Esophagus (tissue), 2 donors: ENCODE measurements around the gene FREM2. TPM values are rescaled to one million over a fixed set of nuclear protein-coding genes. Genes with fewer than 3 reads are reported as not detected.

ENCODE experiments used
- H3K27ac ChIP-seq, 2 donors: one replicate each; pipeline ENCODE4 v1.5.1; 2013; ENCODE audit warnings: low read depth in 2 of 2, mild to moderate bottlenecking in 2 of 2, inconsistent platforms in 1 of 2, low read length in 1 of 2, moderate library complexity in 1 of 2
- H3K27me3 ChIP-seq, 2 donors: one replicate each; pipeline ENCODE4 v1.6.1; 2013; ENCODE audit warnings: low read length in 2 of 2, control low read depth in 1 of 2, mild to moderate bottlenecking in 1 of 2; ENCODE audit not compliant: insufficient read depth in 2 of 2, control insufficient read depth in 1 of 2
- H3K36me3 ChIP-seq, 2 donors: one replicate each; pipeline ENCODE4 v1.6.1; 2013; ENCODE audit warnings: low read length in 1 of 2; ENCODE audit not compliant: control insufficient read depth in 2 of 2, insufficient read depth in 2 of 2
- H3K4me1 ChIP-seq, 2 donors: one replicate each; pipeline ENCODE4 v1.6.1; 2013; ENCODE audit warnings: low read length in 1 of 2; ENCODE audit not compliant: control insufficient read depth in 2 of 2, insufficient read depth in 2 of 2
- H3K4me3 ChIP-seq, 2 donors: one replicate each; pipeline ENCODE4 v1.5.1; 2013; ENCODE audit warnings: low read length in 2 of 2, mild to moderate bottlenecking in 2 of 2, low read depth in 1 of 2, moderate library complexity in 1 of 2
- H3K9me3 ChIP-seq, 2 donors: one replicate each; pipeline ENCODE4 v1.6.1; 2013; ENCODE audit warnings: mild to moderate bottlenecking in 2 of 2, low read depth in 1 of 2, low read length in 1 of 2, moderate library complexity in 1 of 2; ENCODE audit not compliant: control insufficient read depth in 2 of 2, insufficient read depth in 1 of 2
- WGBS, 2 donors: extraction: QIAGEN DNeasy Blood & Tissue Kit; methylation state at CpG; one replicate each; pipeline ENCODE4 v1.1.7; 2013; 5-methylcytosine and 5-hydroxymethylcytosine counted together
- polyA plus RNA-seq, 2 donors: library from polyadenylated mRNA; stranded (reverse); fragments of 200-250 nt; gene quantifications; one replicate each; pipeline ENCODE4 v1.2.3, GENCODE V29; 2013
- donor health status: healthy with polysubstance abuse.
- donor health status: Bipolar disorder and iron deficiency.

Gene FREM2
- polyA plus RNA-seq, 2 donors = 0.01 to 0.02 TPM

- Histone ChIP-seq H3K9me3 (no peaks in the 10 kb centered on the region), H3K27me3 (no peaks in the 10 kb centered on the region), H3K27ac (no peak overlapping the region), H3K4me1 (no peaks in the 10 kb centered on the region), H3K4me3 (no peak overlapping the region), H3K36me3 (no peaks in the 10 kb centered on the region)
- 43 to 47% methylated on average over 11 of the region's 11 CpGs for WGBS, 2 donors
These were observed 139.4 kb downstream of the FREM2 start for GRCh38 chr13:38826182-38826813.

GRCh38 chr13:38830442-38831045 lies 143.7 kb downstream of the FREM2 start:
- no peak overlapping the region for H3K4me3 ChIP-seq
- WGBS, 2 donors = 60 to 62% methylated on average over 8 of the region's 8 CpGs
- no peaks in the 10 kb centered on the region for H3K4me1 ChIP-seq
- no peaks in the 10 kb centered on the region for H3K36me3 ChIP-seq
- H3K9me3 ChIP-seq = no peaks in the 10 kb centered on the region
- no peak overlapping the region for H3K27ac ChIP-seq
- no peaks in the 10 kb centered on the region for H3K27me3 ChIP-seq

- H3K9me3 ChIP-seq = peaks cover 0 to 1% of the 10 kb centered on the region in 2 donors
- no peak overlapping the region for H3K4me3 ChIP-seq
- H3K27ac ChIP-seq = no peak overlapping the region
- H3K4me1 ChIP-seq = no peaks in the 10 kb centered on the region
- H3K27me3 ChIP-seq = no peaks in the 10 kb centered on the region
- WGBS, 2 donors = 40 to 81% methylated on average over 1 of the region's 1 CpG
- no peaks in the 10 kb centered on the region for H3K36me3 ChIP-seq
These were observed 157.7 kb downstream of the FREM2 start for GRCh38 chr13:38844581-38844980.

DNA sequence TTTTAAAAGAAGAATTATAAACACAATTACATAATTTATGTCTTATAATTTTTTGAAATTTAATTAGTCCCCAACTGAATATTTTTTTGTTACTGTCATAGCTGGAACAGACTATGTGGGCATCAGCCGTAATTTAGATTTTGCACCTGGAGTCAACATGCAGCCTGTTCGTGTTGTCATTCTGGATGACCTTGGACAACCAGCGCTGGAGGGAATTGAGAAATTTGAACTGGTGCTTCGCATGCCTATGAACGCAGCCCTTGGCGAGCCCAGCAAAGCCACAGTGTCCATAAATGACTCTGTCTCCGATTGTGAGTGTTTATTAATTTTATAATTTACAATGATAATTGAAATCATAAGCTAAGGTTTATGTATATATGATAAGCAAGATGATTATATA lies 161.5 kb downstream of the FREM2 start:
- no peaks in the 10 kb centered on the region for H3K4me1 ChIP-seq
- 84 to 93% methylated on average over 7 of the region's 7 CpGs for WGBS, 2 donors
- no peaks in the 10 kb centered on the region for H3K27me3 ChIP-seq
- H3K9me3 ChIP-seq = no peaks in the 10 kb centered on the region
- H3K27ac ChIP-seq = no peak overlapping the region
- H3K36me3 ChIP-seq = no peaks in the 10 kb centered on the region
- no peak overlapping the region for H3K4me3 ChIP-seq

GRCh38 chr13:38849315-38849714 lies 162.4 kb downstream of the FREM2 start:
- Histone ChIP-seq H3K4me1 (no peaks in the 10 kb centered on the region), H3K27me3 (no peaks in the 10 kb centered on the region), H3K36me3 (no peaks in the 10 kb centered on the region), H3K9me3 (no peaks in the 10 kb centered on the region), H3K4me3 (no peak overlapping the region), H3K27ac (no peak overlapping the region)
- 64 to 74% methylated on average over 4 of the region's 4 CpGs for WGBS, 2 donors

DNA sequence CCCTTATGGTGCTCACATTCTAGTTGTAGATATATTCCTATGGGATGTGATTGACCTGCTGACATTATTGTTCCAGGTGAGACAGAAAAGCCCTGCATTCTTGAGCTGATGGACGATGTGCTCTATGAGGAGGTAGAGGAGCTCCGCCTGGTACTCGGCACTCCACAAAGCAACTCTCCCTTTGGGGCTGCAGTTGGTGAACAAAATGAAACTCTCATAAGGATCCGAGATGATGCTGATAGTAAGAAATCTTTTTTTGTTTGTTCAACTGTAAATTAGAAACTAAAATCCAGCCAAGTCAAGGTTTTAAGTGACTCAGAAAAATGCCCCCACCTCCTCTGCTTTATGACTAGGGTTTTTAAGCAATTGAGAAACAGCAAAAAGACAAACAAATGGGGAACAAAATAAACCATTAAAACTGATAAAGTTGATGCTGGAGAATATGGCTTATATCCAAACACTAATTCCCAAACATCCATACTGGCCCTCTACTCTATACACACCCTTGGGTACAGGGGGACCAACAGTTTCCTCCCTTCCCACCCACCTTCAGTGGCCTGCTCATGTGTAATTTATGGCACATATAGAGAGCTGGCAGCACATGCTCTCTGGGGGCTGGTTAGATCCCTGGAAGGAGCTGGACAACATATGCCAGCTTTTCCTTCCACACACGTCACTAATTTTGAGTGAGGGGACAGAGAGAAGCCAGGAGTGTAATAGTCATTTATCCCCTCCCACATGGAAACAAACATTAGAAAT lies 164.2 kb downstream of the FREM2 start:
- H3K27me3 ChIP-seq = no peaks in the 10 kb centered on the region
- H3K9me3 ChIP-seq = no peaks in the 10 kb centered on the region
- H3K4me1 ChIP-seq = no peaks in the 10 kb centered on the region
- WGBS, 2 donors = 70 to 75% methylated on average over 5 of the region's 5 CpGs
- no peak overlapping the region for H3K4me3 ChIP-seq
- no peak overlapping the region for H3K27ac ChIP-seq
- no peaks in the 10 kb centered on the region for H3K36me3 ChIP-seq

DNA sequence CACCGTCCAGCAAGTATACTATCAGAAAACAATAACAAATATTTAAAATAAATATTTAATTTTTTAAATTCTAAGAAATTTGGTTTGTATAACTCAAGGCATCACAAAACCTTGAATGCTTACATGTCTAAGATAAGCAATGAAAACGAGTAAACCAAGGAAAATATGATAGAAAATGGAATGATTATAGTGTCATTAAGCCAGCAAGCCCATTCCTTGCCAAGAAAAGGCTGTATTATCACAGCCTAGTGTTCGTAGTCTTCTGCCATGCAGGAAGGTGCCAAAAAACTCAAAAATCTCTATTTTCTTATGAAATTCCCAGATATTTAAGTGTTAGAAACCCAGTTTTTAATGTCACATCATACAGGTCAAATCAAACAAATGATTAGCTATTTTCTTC lies 167.3 kb downstream of the FREM2 start:
- Histone ChIP-seq H3K9me3 (no peaks in the 10 kb centered on the region), H3K36me3 (no peaks in the 10 kb centered on the region), H3K27ac (no peak overlapping the region), H3K4me3 (no peak overlapping the region), H3K27me3 (no peaks in the 10 kb centered on the region), H3K4me1 (no peaks in the 10 kb centered on the region)
- 58 to 61% methylated on average over 3 of the region's 3 CpGs for WGBS, 2 donors

GRCh38 chr13:38856065-38856464 lies 169.2 kb downstream of the FREM2 start:
- Histone ChIP-seq H3K27ac (no peak overlapping the region), H3K27me3 (no peaks in the 10 kb centered on the region), H3K4me1 (no peaks in the 10 kb centered on the region), H3K4me3 (no peak overlapping the region), H3K36me3 (no peaks in the 10 kb centered on the region), H3K9me3 (no peaks in the 10 kb centered on the region)
- 82% methylated on average over 4 of the region's 4 CpGs for WGBS, 2 donors

DNA sequence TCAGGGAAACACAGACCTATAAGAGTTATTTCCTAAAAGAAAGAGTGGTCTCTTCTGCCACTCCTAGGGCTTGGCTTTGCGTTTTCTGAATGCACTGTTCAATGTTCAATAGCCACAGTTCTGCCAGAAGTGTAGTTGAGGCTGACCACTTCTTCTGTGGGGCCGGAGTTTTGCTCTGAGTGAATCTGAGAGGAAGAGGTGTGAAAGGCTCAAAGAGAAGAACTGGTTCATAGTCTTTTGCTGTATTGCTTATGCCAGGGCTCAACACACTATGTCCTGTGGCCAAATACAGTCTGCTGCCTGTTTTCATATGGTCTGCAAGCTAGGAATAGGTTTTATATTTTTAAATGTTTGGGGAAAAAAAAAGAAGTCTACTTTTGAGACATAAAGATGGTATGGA lies 175.6 kb downstream of the FREM2 start:
- no peaks in the 10 kb centered on the region for H3K36me3 ChIP-seq
- no peaks in the 10 kb centered on the region for H3K27me3 ChIP-seq
- 75 to 83% methylated on average over 2 of the region's 2 CpGs for WGBS, 2 donors
- no peak overlapping the region for H3K27ac ChIP-seq
- no peaks in the 10 kb centered on the region for H3K9me3 ChIP-seq
- H3K4me3 ChIP-seq = no peak overlapping the region
- no peaks in the 10 kb centered on the region for H3K4me1 ChIP-seq
